HEK293 (cell line): Measurements from ENCODE around the gene ZFC3H1.

Experiments used
- CTCF ChIA-PET: fragments of 350-600 bp; formaldehyde crosslinking; extraction: SDS; loops from one replicate; lab custom pipeline; 2021; ENCODE audit warnings: antibody characterized with exemption; lab: Yijun Ruan, JAX
- POLR2A ChIA-PET: fragments of 300-600 bp; formaldehyde crosslinking; extraction: SDS; loops from one replicate; lab custom pipeline; 2020; ENCODE audit warnings: antibody characterized with exemption, inconsistent platforms; lab: Yijun Ruan, JAX
- H3K27ac ChIP-seq: fragments of 200-500 bp; sonication (Bioruptor generic); 2 replicates; pipeline ENCODE4 v1.5.1; 2014; ENCODE audit warnings: low read depth, low read length, control low read depth, inconsistent platforms; ENCODE audit errors: extremely low read depth
- H3K36me3 ChIP-seq, 2 experiments: fragments of 200-500 bp in 1 of 2; sonication (Bioruptor generic) in 1 of 2; 1 replicate in 1 of 2; 2 replicates in 1 of 2; pipeline ENCODE4 v1.5.1; 2014 to 2017; ENCODE audit warnings: inconsistent platforms in 2 of 2, low read length in 2 of 2; ENCODE audit not compliant: control insufficient read depth in 2 of 2, insufficient read depth in 1 of 2
- H3K4me1 ChIP-seq: fragments of 200-500 bp; sonication (Bioruptor generic); 2 replicates; pipeline ENCODE4 v1.5.1; 2014; ENCODE audit warnings: mild to moderate bottlenecking, low read length, inconsistent platforms; ENCODE audit not compliant: control insufficient read depth, insufficient read depth
- H3K4me3 ChIP-seq: 2 replicates; pipeline ENCODE4 v1.5.1; 2011; ENCODE audit warnings: low read depth, mild to moderate bottlenecking, control low read depth, low read length, moderate library complexity
- H3K9me3 ChIP-seq: fragments of 200-500 bp; sonication (Bioruptor generic); 2 replicates; pipeline ENCODE4 v1.5.1; 2014; ENCODE audit warnings: low read depth, low read length, inconsistent platforms; ENCODE audit not compliant: control insufficient read depth, insufficient read depth
- GLI2 ChIP-seq: fragments of 450-650 bp; formaldehyde crosslinking; IDR thresholded peaks from 2 replicates; pipeline ENCODE4; 2017; ENCODE audit warnings: missing biosample characterization, missing genetic modification characterization, low read depth, borderline replicate concordance
- HIC1 ChIP-seq: fragments of 450-650 bp; formaldehyde crosslinking; IDR thresholded peaks from 2 replicates; pipeline ENCODE4 v1.5.1; 2016; ENCODE audit warnings: missing biosample characterization, missing genetic modification characterization
- KLF10 ChIP-seq: fragments of 450-650 bp; IDR thresholded peaks from 2 replicates; pipeline ENCODE4 v1.5.1; 2018; ENCODE audit warnings: missing biosample characterization, mild to moderate bottlenecking, missing genetic modification characterization
- KLF8 ChIP-seq: fragments of 450-650 bp; formaldehyde crosslinking; IDR thresholded peaks from 2 replicates; pipeline ENCODE4 v1.5.1; 2016; ENCODE audit warnings: missing biosample characterization, missing genetic modification characterization
- MZF1 ChIP-seq: fragments of 450-650 bp; formaldehyde crosslinking; IDR thresholded peaks from 2 replicates; pipeline ENCODE4 v1.5.1; 2017; ENCODE audit warnings: missing biosample characterization, missing genetic modification characterization, borderline replicate concordance
- OSR2 ChIP-seq: fragments of 450-650 bp; formaldehyde crosslinking; IDR thresholded peaks from 2 replicates; pipeline ENCODE4 v1.5.1; 2016; ENCODE audit warnings: missing biosample characterization, missing genetic modification characterization
- PATZ1 ChIP-seq: fragments of 450-650 bp; formaldehyde crosslinking; IDR thresholded peaks from 2 replicates; pipeline ENCODE4 v1.5.1; 2016; ENCODE audit warnings: missing biosample characterization, missing genetic modification characterization
- TRIM28 ChIP-seq: IDR thresholded peaks from 2 replicates; pipeline ENCODE4 v1.6.1; 2011; ENCODE audit warnings: low read length, control low read depth, borderline replicate concordance
- ZBTB17 ChIP-seq: fragments of 450-650 bp; formaldehyde crosslinking; IDR thresholded peaks from 2 replicates; pipeline ENCODE4 v1.5.1; 2016; ENCODE audit warnings: missing biosample characterization, missing genetic modification characterization
- ZEB2 ChIP-seq: fragments of 450-650 bp; formaldehyde crosslinking; IDR thresholded peaks from 2 replicates; pipeline ENCODE4 v1.5.1; 2016; ENCODE audit warnings: missing biosample characterization, missing genetic modification characterization
- ZNF146 ChIP-seq: fragments of 450-650 bp; formaldehyde crosslinking; IDR thresholded peaks from 2 replicates; pipeline ENCODE4 v1.5.1; 2016; ENCODE audit warnings: missing biosample characterization, missing genetic modification characterization
- ZNF155 ChIP-seq: fragments of 450-650 bp; formaldehyde crosslinking; IDR thresholded peaks from 2 replicates; pipeline ENCODE4 v1.5.1; 2016; ENCODE audit warnings: missing biosample characterization, missing genetic modification characterization
- ZNF221 ChIP-seq: fragments of 450-650 bp; formaldehyde crosslinking; IDR thresholded peaks from 2 replicates; pipeline ENCODE4 v1.5.1; 2017; ENCODE audit warnings: missing biosample characterization, missing genetic modification characterization, borderline replicate concordance
- ZNF24 ChIP-seq: fragments of 450-650 bp; formaldehyde crosslinking; IDR thresholded peaks from 2 replicates; pipeline ENCODE4 v1.5.1; 2016; ENCODE audit warnings: missing biosample characterization, missing genetic modification characterization
- ZNF280C ChIP-seq: fragments of 450-650 bp; formaldehyde crosslinking; IDR thresholded peaks from 2 replicates; pipeline ENCODE4 v1.5.1; 2016; ENCODE audit warnings: missing biosample characterization, missing genetic modification characterization
- ZNF324 ChIP-seq: fragments of 450-650 bp; formaldehyde crosslinking; IDR thresholded peaks from 2 replicates; pipeline ENCODE4 v1.5.1; 2016; ENCODE audit warnings: missing biosample characterization, missing genetic modification characterization
- ZNF473 ChIP-seq: fragments of 450-650 bp; formaldehyde crosslinking; IDR thresholded peaks from 2 replicates; pipeline ENCODE4 v1.5.1; 2017; ENCODE audit warnings: missing biosample characterization, missing genetic modification characterization
- ZNF521 ChIP-seq: fragments of 450-650 bp; formaldehyde crosslinking; IDR thresholded peaks from 2 replicates; pipeline ENCODE4 v1.5.1; 2017; ENCODE audit warnings: missing biosample characterization, mild to moderate bottlenecking, missing genetic modification characterization

Gene ZFC3H1

GRCh38 chr12:71655495-71655894, 8.2 kb downstream of the ZFC3H1 start:
- POLR2A ChIA-PET, result no interaction called here
- CTCF ChIA-PET, result interaction anchor here (0.7 to 1.3 kb wide), 2 partner anchors 19 to 1217 kb away, joined by 3 to 5 read pairs; no protein-coding TSS in a partner anchor

GRCh38 chr12:71654200-71654599, 9.4 kb downstream of the ZFC3H1 start:
- peaks cover 2% of the 10 kb centered on the region; the same call in 1 of the 2 replicates for H3K4me1 ChIP-seq
- H3K4me3 ChIP-seq, result no peak overlapping the region
- CTCF ChIA-PET, result interaction anchor here (2.0 kb wide), 1 partner anchor 17 kb away, joined by 4 read pairs; no protein-coding TSS in a partner anchor
- POLR2A ChIA-PET, result no interaction called here
- no peak overlapping the region for H3K27ac ChIP-seq
- no peaks in the 10 kb centered on the region for H3K9me3 ChIP-seq
- H3K36me3 ChIP-seq, result peaks cover 41 to 79% of the 10 kb centered on the region in 2 experiments
- no peak for TF ChIP-seq ZNF324
- no peak for TF ChIP-seq ZNF24
- TF ChIP-seq MZF1 (tag by site-specific recombination), result no peak
- no peak for TF ChIP-seq ZNF521 (tag by site-specific recombination)
- TF ChIP-seq GLI2 (tag by site-specific recombination), result no peak
- TF ChIP-seq OSR2, result no peak
- no peak for TF ChIP-seq HIC1 (tag by site-specific recombination)
- no peak for TF ChIP-seq KLF10 (tag by site-specific recombination)
- no peak for TF ChIP-seq ZNF221
- TF ChIP-seq ZNF280C (tag by site-specific recombination), result no peak
- TF ChIP-seq ZBTB17 (tag by site-specific recombination), result no peak
- TF ChIP-seq ZNF155 (tag by site-specific recombination), result no peak

More at GRCh38 chr12:71655495-71655894, 8.2 kb downstream of the ZFC3H1 start:
- no peak overlapping the region for H3K4me3 ChIP-seq
- TF ChIP-seq ZNF473 (tag by site-specific recombination) (no peak), PATZ1 (no peak), ZNF280C (tag by site-specific recombination) (no peak), TRIM28 (no peak), ZNF146 (tag by site-specific recombination) (no peak), ZEB2 (tag by site-specific recombination) (no peak), HIC1 (tag by site-specific recombination) (no peak), KLF8 (tag by site-specific recombination) (no peak)
- TF ChIP-seq, all 188 proteins: peak for 0
- no peak overlapping the region for H3K27ac ChIP-seq
- no peaks in the 10 kb centered on the region for H3K9me3 ChIP-seq
- peaks cover 2% of the 10 kb centered on the region; the same call in 1 of the 2 replicates for H3K4me1 ChIP-seq
- H3K36me3 ChIP-seq, result peaks cover 44 to 84% of the 10 kb centered on the region in 2 experiments
